ENCODE measurements around the gene TRIM56. TPM values are rescaled to one million over a fixed set of nuclear protein-coding genes. Genes with fewer than 3 reads are reported as not detected.
"Not testable (repeated sequence)": the region's sequence is repeated elsewhere in the genome, so short reads cannot be mapped to it uniquely, and the experiment has no call there.

Gene TRIM56
- total RNA-seq, 4 donors from 2014 or later, result 13.9 to 22.2 (median 17.3) TPM

GRCh38 chr7:101102026-101102425 is 16.7 kb downstream of the TRIM56 start:
- TF ChIP-seq, protein P1, sequence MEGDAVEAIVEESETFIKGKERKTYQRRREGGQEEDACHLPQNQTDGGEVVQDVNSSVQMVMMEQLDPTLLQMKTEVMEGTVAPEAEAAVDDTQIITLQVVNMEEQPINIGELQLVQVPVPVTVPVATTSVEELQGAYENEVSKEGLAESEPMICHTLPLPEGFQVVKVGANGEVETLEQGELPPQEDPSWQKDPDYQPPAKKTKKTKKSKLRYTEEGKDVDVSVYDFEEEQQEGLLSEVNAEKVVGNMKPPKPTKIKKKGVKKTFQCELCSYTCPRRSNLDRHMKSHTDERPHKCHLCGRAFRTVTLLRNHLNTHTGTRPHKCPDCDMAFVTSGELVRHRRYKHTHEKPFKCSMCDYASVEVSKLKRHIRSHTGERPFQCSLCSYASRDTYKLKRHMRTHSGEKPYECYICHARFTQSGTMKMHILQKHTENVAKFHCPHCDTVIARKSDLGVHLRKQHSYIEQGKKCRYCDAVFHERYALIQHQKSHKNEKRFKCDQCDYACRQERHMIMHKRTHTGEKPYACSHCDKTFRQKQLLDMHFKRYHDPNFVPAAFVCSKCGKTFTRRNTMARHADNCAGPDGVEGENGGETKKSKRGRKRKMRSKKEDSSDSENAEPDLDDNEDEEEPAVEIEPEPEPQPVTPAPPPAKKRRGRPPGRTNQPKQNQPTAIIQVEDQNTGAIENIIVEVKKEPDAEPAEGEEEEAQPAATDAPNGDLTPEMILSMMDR (IDR thresholded peaks at IDR 0.05), result no peak
- no peak for TF ChIP-seq POLR2A (IDR thresholded peaks at IDR 0.05)
- DNase-seq (ENCODE audit: low spot score in 2 of 2), result no peak
- intact Hi-C loops (cut with DNase I; ENCODE audit: low total_unique reads), result no loop called here
- whole genome bisulfite sequencing, 2 donors, result 91 to 92% methylated on average over 6 of the region's 6 CpGs
- no peak overlapping the region for H3K4me3 ChIP-seq (ENCODE audit: low read depth, poor library complexity, severe bottlenecking)

- 79 to 80% methylated on average over 10 of the region's 10 CpGs for WGBS, 2 donors
- DNase-seq (ENCODE audit: low spot score in 2 of 2); H3K4me3 ChIP-seq (ENCODE audit: low read depth, poor library complexity, severe bottlenecking); intact Hi-C loops (cut with DNase I; ENCODE audit: low total_unique reads): not testable (repeated sequence)
Observed at GRCh38 chr7:101103701-101104100, 18.4 kb downstream of the TRIM56 start.

DNA sequence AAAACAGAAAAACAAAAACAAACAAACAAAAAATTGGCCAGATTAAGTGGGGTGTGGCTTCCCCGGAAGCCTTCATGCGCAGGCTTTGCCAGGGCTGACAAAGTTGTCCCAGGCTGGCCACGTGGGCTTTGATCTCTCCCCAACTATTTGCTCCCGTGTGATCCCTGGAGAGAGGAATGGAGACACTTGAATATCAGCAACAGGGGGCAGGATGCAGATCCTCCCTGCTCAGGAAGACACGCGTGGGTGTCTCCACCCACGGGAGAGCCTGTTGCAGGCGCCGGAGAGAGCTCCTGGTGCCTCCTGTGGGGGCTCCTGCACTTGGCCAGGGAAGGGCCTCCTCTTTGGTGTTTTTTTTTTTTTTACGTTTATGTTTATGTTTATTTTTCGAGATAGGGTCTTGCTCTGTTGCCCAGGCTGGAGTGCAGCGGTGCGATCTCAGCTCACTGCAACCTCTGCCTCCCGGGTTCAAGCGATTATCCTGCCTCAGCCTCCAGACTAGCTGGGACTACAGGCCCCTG is 19.0 kb downstream of the TRIM56 start:
- no peak for DNase-seq (ENCODE audit: low spot score in 2 of 2)
- TF ChIP-seq, protein P1 (IDR thresholded peaks at IDR 0.05), result no peak
- TF ChIP-seq POLR2A (IDR thresholded peaks at IDR 0.05), result no peak
- intact Hi-C loops (cut with DNase I; ENCODE audit: low total_unique reads), result no loop called here
- H3K4me3 ChIP-seq (ENCODE audit: low read depth, poor library complexity, severe bottlenecking), result no peak overlapping the region
- WGBS, 2 donors, result 58 to 64% methylated on average over 15 of the region's 15 CpGs

DNA sequence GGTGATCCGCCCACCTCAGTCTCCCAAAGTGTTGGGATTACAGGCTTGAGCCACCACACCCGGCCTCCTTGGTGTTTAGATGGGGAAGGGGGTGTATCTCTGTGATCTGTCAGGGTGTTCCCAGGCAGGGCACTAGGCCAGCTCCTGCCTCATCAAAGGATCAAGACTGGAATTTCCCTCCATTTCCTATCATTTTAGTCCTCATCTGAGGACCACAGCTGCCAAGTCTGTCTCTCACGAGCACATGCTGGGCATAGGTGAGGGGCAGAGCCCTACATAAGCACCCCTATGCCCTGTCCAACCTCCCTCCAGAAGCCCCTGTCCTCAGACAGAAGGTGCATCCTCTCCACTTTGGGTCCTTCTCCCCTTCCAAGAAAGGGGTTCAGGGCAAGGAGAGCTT is 19.5 kb downstream of the TRIM56 start:
- DNase-seq (ENCODE audit: low spot score in 2 of 2), result no peak
- WGBS, 2 donors, result 44 to 53% methylated on average over 3 of the region's 3 CpGs
- TF ChIP-seq, protein P1 (IDR thresholded peaks at IDR 0.05), result no peak
- no peak for TF ChIP-seq POLR2A (IDR thresholded peaks at IDR 0.05)
- intact Hi-C loops (cut with DNase I; ENCODE audit: low total_unique reads), result no loop called here
- no peak overlapping the region for H3K4me3 ChIP-seq (ENCODE audit: low read depth, poor library complexity, severe bottlenecking)

- H3K4me3 ChIP-seq (ENCODE audit: low read depth, poor library complexity, severe bottlenecking); intact Hi-C loops (cut with DNase I; ENCODE audit: low total_unique reads); DNase-seq (ENCODE audit: low spot score in 2 of 2): not testable (repeated sequence)
- WGBS, 2 donors, result 70 to 74% methylated on average over 5 of the region's 5 CpGs
Observed at GRCh38 chr7:101105248-101105647, 20.0 kb downstream of the TRIM56 start.

DNA sequence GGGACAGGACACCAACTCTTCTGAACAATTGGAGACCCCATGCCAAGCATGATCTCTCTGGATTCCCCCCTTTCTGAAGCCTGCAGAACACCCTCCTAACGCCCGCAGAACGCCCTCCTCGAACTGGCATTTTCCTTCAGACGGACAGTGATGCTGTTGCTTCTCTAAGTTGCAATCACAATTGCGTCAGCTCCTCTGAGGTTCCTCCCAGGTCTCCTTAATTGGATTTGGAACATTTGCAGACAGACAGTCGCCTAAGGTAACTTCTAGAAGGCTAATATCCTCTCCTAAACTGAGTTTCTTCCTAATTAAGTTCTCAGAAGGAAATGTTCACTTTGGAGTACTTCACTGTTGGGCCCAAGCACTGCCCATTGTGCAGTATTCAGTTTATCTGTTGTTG is 21.1 kb downstream of the TRIM56 start:
- H3K4me3 ChIP-seq (ENCODE audit: low read depth, poor library complexity, severe bottlenecking), result no peak overlapping the region
- intact Hi-C loops (cut with DNase I; ENCODE audit: low total_unique reads), result no loop called here
- no peak for TF ChIP-seq POLR2A (IDR thresholded peaks at IDR 0.05)
- TF ChIP-seq, protein P1 (IDR thresholded peaks at IDR 0.05), result no peak
- no peak for DNase-seq (ENCODE audit: low spot score in 2 of 2)
- 79 to 88% methylated on average over 7 of the region's 7 CpGs for WGBS, 2 donors

GRCh38 chr7:101108330-101108857 is 23.1 kb downstream of the TRIM56 start:
- no peak for TF ChIP-seq POLR2A (IDR thresholded peaks at IDR 0.05)
- TF ChIP-seq, protein P1 (IDR thresholded peaks at IDR 0.05), result no peak
- no peak overlapping the region for H3K4me3 ChIP-seq (ENCODE audit: low read depth, poor library complexity, severe bottlenecking)
- intact Hi-C loops (cut with DNase I; ENCODE audit: low total_unique reads), result no loop called here
- 40% methylated on average over 16 of the region's 16 CpGs for WGBS, 2 donors
- peak in 1 of 2 donors; percentile 89 for DNase-seq (ENCODE audit: low spot score in 2 of 2)
